ENCODE data around the gene KIF14.

Gene KIF14

GRCh38 chr1:200620273-200621131, at the start of gene KIF14:
Gene KIF14, minus strand, starts transcription at chr1:200620751. Its CDS starts 2,028 bp downstream, at chr1:200618723.
- peak; percentile 48; the same call in 1 of the 2 replicates for TF ChIP-seq POLR2A (IDR thresholded peaks at IDR 0.05; ENCODE audit: low read depth, low read length)
- FAIRE-seq: peak; percentile 62
- peak; percentile 96 for DNase-seq (ENCODE audit: insufficient read length, low spot score)

- FAIRE-seq (peak; percentile 75), DNase-seq (ENCODE audit: insufficient read length, low spot score) (peak; percentile 90)
- peak; percentile 73 for TF ChIP-seq POLR2A (IDR thresholded peaks at IDR 0.05; ENCODE audit: low read depth, low read length)
Measured at GRCh38 chr1:200669314-200670241, 49.0 kb upstream of the KIF14 start, which contains the start of gene DDX59. Gene DDX59, minus strand, starts transcription at chr1:200669907. Its CDS starts 3,167 bp downstream, at chr1:200666740.

- FAIRE-seq: no peak
- TF ChIP-seq POLR2A (IDR thresholded peaks at IDR 0.05; ENCODE audit: low read depth, low read length): no peak
- no peak for DNase-seq (ENCODE audit: insufficient read length, low spot score)
Measured at GRCh38 chr1:200668514-200669313, 48.2 kb upstream of the KIF14 start.

GRCh38 chr1:200666309-200666708, 45.8 kb upstream of the KIF14 start:
- TF ChIP-seq POLR2A (IDR thresholded peaks at IDR 0.05; ENCODE audit: low read depth, low read length): no peak
- DNase-seq (ENCODE audit: insufficient read length, low spot score) (no peak), FAIRE-seq (no peak)

- no peak for FAIRE-seq
- no peak for DNase-seq (ENCODE audit: insufficient read length, low spot score)
- TF ChIP-seq POLR2A (IDR thresholded peaks at IDR 0.05; ENCODE audit: low read depth, low read length): no peak
Measured at GRCh38 chr1:200665861-200666260, 45.3 kb upstream of the KIF14 start.

GRCh38 chr1:200660719-200661118, 40.2 kb upstream of the KIF14 start:
- TF ChIP-seq POLR2A (IDR thresholded peaks at IDR 0.05; ENCODE audit: low read depth, low read length): no peak
- DNase-seq (ENCODE audit: insufficient read length, low spot score) (no peak), FAIRE-seq (no peak)

GRCh38 chr1:200659269-200659668, 38.7 kb upstream of the KIF14 start:
- FAIRE-seq: peak; percentile 33
- no peak for TF ChIP-seq POLR2A (IDR thresholded peaks at IDR 0.05; ENCODE audit: low read depth, low read length)
- DNase-seq (ENCODE audit: insufficient read length, low spot score): peak; percentile 33

GRCh38 chr1:200658037-200658818, 37.7 kb upstream of the KIF14 start:
- FAIRE-seq (no peak), DNase-seq (ENCODE audit: insufficient read length, low spot score) (no peak)
- TF ChIP-seq POLR2A (IDR thresholded peaks at IDR 0.05; ENCODE audit: low read depth, low read length): no peak

GRCh38 chr1:200654660-200655059, 34.1 kb upstream of the KIF14 start:
- TF ChIP-seq POLR2A (IDR thresholded peaks at IDR 0.05; ENCODE audit: low read depth, low read length): no peak
- DNase-seq (ENCODE audit: insufficient read length, low spot score): no peak
- FAIRE-seq: no peak

GRCh38 chr1:200653022-200653462, 32.5 kb upstream of the KIF14 start:
- TF ChIP-seq POLR2A (IDR thresholded peaks at IDR 0.05; ENCODE audit: low read depth, low read length): no peak
- DNase-seq (ENCODE audit: insufficient read length, low spot score): no peak
- no peak for FAIRE-seq

- no peak for FAIRE-seq
- DNase-seq (ENCODE audit: insufficient read length, low spot score): no peak
- no peak for TF ChIP-seq POLR2A (IDR thresholded peaks at IDR 0.05; ENCODE audit: low read depth, low read length)
Measured at GRCh38 chr1:200652378-200652777, 31.8 kb upstream of the KIF14 start.

GRCh38 chr1:200646515-200646914, 26.0 kb upstream of the KIF14 start:
- DNase-seq (ENCODE audit: insufficient read length, low spot score) (no peak), FAIRE-seq (no peak)
- TF ChIP-seq POLR2A (IDR thresholded peaks at IDR 0.05; ENCODE audit: low read depth, low read length): no peak

- DNase-seq (ENCODE audit: insufficient read length, low spot score) (no peak), FAIRE-seq (no peak)
- no peak for TF ChIP-seq POLR2A (IDR thresholded peaks at IDR 0.05; ENCODE audit: low read depth, low read length)
Measured at GRCh38 chr1:200644021-200644420, 23.5 kb upstream of the KIF14 start.
